WTC11 (cell line): Measurements from ENCODE around the gene FGF3. TPM values are rescaled to one million over a fixed set of nuclear protein-coding genes. Genes with fewer than 3 reads are reported as not detected.

ENCODE experiments used
- ATAC-seq: fragments of 200-7000 bp; cut with Tn5 transposase; 2 replicates; pipeline ENCODE4 v1.10.0; 2021; ENCODE audit warnings: mild to moderate bottlenecking, moderate library complexity
- CTCF ChIA-PET: fragments of 300-600 bp; sonication (Branson Sonifier 250); formaldehyde crosslinking; loops from one replicate; lab custom pipeline; 2021; ENCODE audit warnings: antibody characterized with exemption; lab: Charles Lee
- POLR2A ChIA-PET: fragments of 350-600 bp; sonication (Branson Sonifier 250); formaldehyde crosslinking; loops from one replicate; lab custom pipeline; 2021; ENCODE audit warnings: antibody characterized with exemption; lab: Charles Lee
- DNase-seq: peaks from one replicate; pipeline ENCODE4 v3.0.0; 2021; ENCODE audit warnings: low spot score
- H3K27ac Mint-ChIP-seq: 2 replicates; pipeline ENCODE4 v1.8.0; 2021; ENCODE audit warnings: mixed read lengths
- H3K27me3 Mint-ChIP-seq: 2 replicates; pipeline ENCODE4 v1.8.0; 2021; ENCODE audit warnings: low read depth, mild to moderate bottlenecking, moderate library complexity, mixed read lengths
- H3K36me3 Mint-ChIP-seq: 2 replicates; pipeline ENCODE4 v1.8.0; 2021; ENCODE audit warnings: mixed read lengths
- H3K4me1 Mint-ChIP-seq: 2 replicates; pipeline ENCODE4 v1.8.0; 2022; ENCODE audit warnings: mixed read lengths
- H3K4me3 Mint-ChIP-seq: 2 replicates; pipeline ENCODE4 v1.8.0; 2021; ENCODE audit warnings: mild to moderate bottlenecking, moderate library complexity, mixed read lengths
- H3K9me3 Mint-ChIP-seq: 2 replicates; pipeline ENCODE4 v1.8.0; 2021; ENCODE audit warnings: mixed read lengths
- AFF4 ChIP-seq: sonication (generic); formaldehyde crosslinking; IDR thresholded peaks from 2 replicates; pipeline ENCODE4 v1.8.1; 2023; ENCODE audit warnings: mild to moderate bottlenecking, missing genetic modification reagents, borderline replicate concordance
- AR ChIP-seq: fragments of 250-450 bp; sonication (Bioruptor Pico); IDR thresholded peaks from 2 replicates; pipeline ENCODE4 v1.9.0; 2021; ENCODE audit warnings: mild to moderate bottlenecking
- GABPB1 ChIP-seq: sonication (generic); formaldehyde crosslinking; IDR thresholded peaks from 2 replicates; pipeline ENCODE4 v1.8.1; 2023; ENCODE audit warnings: mild to moderate bottlenecking, missing genetic modification reagents
- IRF1 ChIP-seq: sonication (generic); formaldehyde crosslinking; IDR thresholded peaks from 2 replicates; pipeline ENCODE4 v1.8.0; 2023; ENCODE audit warnings: missing genetic modification reagents
- IRF2 ChIP-seq: sonication (generic); formaldehyde crosslinking; IDR thresholded peaks from 2 replicates; pipeline ENCODE4 v1.8.0; 2022; ENCODE audit warnings: low read depth, missing genetic modification reagents, borderline replicate concordance
- MAX ChIP-seq: sonication (generic); formaldehyde crosslinking; IDR thresholded peaks from 2 replicates; pipeline ENCODE4 v1.8.0; 2022; ENCODE audit warnings: mild to moderate bottlenecking, missing genetic modification reagents
- MLX ChIP-seq: sonication (generic); formaldehyde crosslinking; IDR thresholded peaks from 2 replicates; pipeline ENCODE4 v1.8.1; 2023; ENCODE audit warnings: mild to moderate bottlenecking, missing genetic modification reagents, moderate library complexity
- NFE2L1 ChIP-seq: sonication (generic); formaldehyde crosslinking; IDR thresholded peaks from 2 replicates; pipeline ENCODE4 v1.8.1; 2023; ENCODE audit warnings: missing genetic modification reagents
- NR2C2 ChIP-seq: sonication (generic); formaldehyde crosslinking; IDR thresholded peaks from 2 replicates; pipeline ENCODE4 v1.8.0; 2022; ENCODE audit warnings: mild to moderate bottlenecking, missing genetic modification reagents
- RORB ChIP-seq: fragments of 250-450 bp; sonication (Bioruptor Pico); IDR thresholded peaks from 2 replicates; pipeline ENCODE4 v1.9.0; 2021; ENCODE audit warnings: mild to moderate bottlenecking
- SMAD3 ChIP-seq: sonication (generic); formaldehyde crosslinking; IDR thresholded peaks from 2 replicates; pipeline ENCODE4 v1.8.0; 2022; ENCODE audit warnings: missing genetic modification reagents, mild to moderate bottlenecking, borderline replicate concordance
- SMAD4 ChIP-seq: sonication (generic); formaldehyde crosslinking; IDR thresholded peaks from 2 replicates; pipeline ENCODE4 v1.8.0; 2022; ENCODE audit warnings: mild to moderate bottlenecking, missing genetic modification reagents
- SOX15 ChIP-seq: fragments of 250-450 bp; sonication (Bioruptor Pico); IDR thresholded peaks from 2 replicates; pipeline ENCODE4 v1.9.0; 2021; ENCODE audit warnings: mild to moderate bottlenecking
- SP1 ChIP-seq: sonication (generic); formaldehyde crosslinking; conservative IDR thresholded peaks from 2 replicates; pipeline ENCODE4 v1.8.1; 2022; ENCODE audit warnings: missing genetic modification reagents
- TCF7 ChIP-seq: sonication (generic); formaldehyde crosslinking; IDR thresholded peaks from 2 replicates; pipeline ENCODE4 v1.8.0; 2022; ENCODE audit warnings: mild to moderate bottlenecking, low read depth, missing genetic modification reagents, moderate library complexity
- TEAD1 ChIP-seq: sonication (generic); formaldehyde crosslinking; IDR thresholded peaks from 2 replicates; pipeline ENCODE4 v1.8.0; 2022; ENCODE audit warnings: mild to moderate bottlenecking, missing genetic modification reagents
- TP53 ChIP-seq: sonication (generic); formaldehyde crosslinking; IDR thresholded peaks from 2 replicates; pipeline ENCODE4 v1.8.1; 2023; ENCODE audit warnings: mild to moderate bottlenecking, missing genetic modification reagents
- USF2 ChIP-seq: sonication (generic); formaldehyde crosslinking; IDR thresholded peaks from 2 replicates; pipeline ENCODE4 v1.8.1; 2023; ENCODE audit warnings: mild to moderate bottlenecking, missing genetic modification reagents, moderate library complexity
- ZNF263 ChIP-seq: sonication (generic); formaldehyde crosslinking; IDR thresholded peaks from 2 replicates; pipeline ENCODE4 v1.8.1; 2022; ENCODE audit warnings: low read depth, mild to moderate bottlenecking, moderate library complexity, missing genetic modification reagents
- ZNF396 ChIP-seq: fragments of 250-450 bp; sonication (Bioruptor Pico); IDR thresholded peaks from 2 replicates; pipeline ENCODE4 v1.8.0; 2021; ENCODE audit warnings: mild to moderate bottlenecking, moderate library complexity, borderline replicate concordance
- ZNF423 ChIP-seq: fragments of 250-450 bp; sonication (Bioruptor Pico); IDR thresholded peaks from 2 replicates; pipeline ENCODE4 v2.1.2; 2022; ENCODE audit warnings: mild to moderate bottlenecking, moderate library complexity
- ZNF671 ChIP-seq: fragments of 250-450 bp; sonication (Bioruptor Pico); IDR thresholded peaks from 2 replicates; pipeline ENCODE4 v1.8.0; 2021; ENCODE audit warnings: mild to moderate bottlenecking
- total RNA-seq: library from RNA; stranded (reverse); gene quantifications from 3 replicates; pipeline ENCODE4 v1.2.3, GENCODE V29; 2021

The FGF3 gene
- total RNA-seq, 1 experiment from 2014 or later: not detected

- Mint-ChIP-seq H3K27ac (no peak overlapping the region), H3K9me3 (no peaks in the 10 kb centered on the region), H3K4me3 (no peak overlapping the region), H3K27me3 (no peaks in the 10 kb centered on the region), H3K36me3 (no peaks in the 10 kb centered on the region), H3K4me1 (peaks cover 8% of the 10 kb centered on the region)
- peak; percentile 61 for ATAC-seq
- CTCF ChIA-PET: interaction anchor here (1.0 to 2.1 kb wide), 9 partner anchors 9 to 128 kb away, joined by 3 to 8 read pairs (median 4); partner anchors contain the start of gene FGF4
- no peak for DNase-seq
- POLR2A ChIA-PET: no interaction called here
- no peak for TF ChIP-seq NFE2L1
- TF ChIP-seq ZNF423 (CRISPR knock-in tag): no peak
- no peak for TF ChIP-seq TP53
- no peak for TF ChIP-seq GABPB1 (CRISPR knock-in tag)
- no peak for TF ChIP-seq IRF1 (CRISPR knock-in tag)
- no peak for TF ChIP-seq MAX
- no peak for TF ChIP-seq TEAD1 (CRISPR knock-in tag)
Measured at GRCh38 chr11:69787457-69787856, 31.8 kb downstream of the FGF3 start.

GRCh38 chr11:69781241-69781640 lies 38.0 kb downstream of the FGF3 start:
- POLR2A ChIA-PET: interaction anchor here (0.8 kb wide), 1 partner anchor 10 kb away, joined by 3 read pairs; no protein-coding TSS in a partner anchor
- Mint-ChIP-seq H3K4me1 (peaks cover 8% of the 10 kb centered on the region), H3K4me3 (no peak overlapping the region), H3K27ac (no peak overlapping the region), H3K27me3 (peaks cover 16% of the 10 kb centered on the region), H3K36me3 (no peaks in the 10 kb centered on the region), H3K9me3 (no peaks in the 10 kb centered on the region)
- CTCF ChIA-PET: no interaction called here
- DNase-seq: no peak
- ATAC-seq: no peak
- TF ChIP-seq RORB (CRISPR knock-in tag) (no peak), AR (CRISPR knock-in tag) (no peak), USF2 (CRISPR knock-in tag) (no peak)

- H3K27me3 Mint-ChIP-seq: peaks cover 33% of the 10 kb centered on the region
- DNase-seq (no peak), ATAC-seq (no peak)
- CTCF ChIA-PET: interaction anchor here (1.2 kb wide), 1 partner anchor 9 kb away, joined by 3 read pairs; no protein-coding TSS in a partner anchor
- no peaks in the 10 kb centered on the region for H3K9me3 Mint-ChIP-seq
- no peak overlapping the region for H3K27ac Mint-ChIP-seq
- no peak for TF ChIP-seq SOX15 (CRISPR knock-in tag)
- no peak for TF ChIP-seq SP1 (CRISPR knock-in tag)
- TF ChIP-seq ZNF671 (CRISPR knock-in tag): no peak
- TF ChIP-seq RORB (CRISPR knock-in tag): no peak
- TF ChIP-seq MLX (CRISPR knock-in tag): no peak
- no peak for TF ChIP-seq ZNF396 (CRISPR knock-in tag)
- no peak for TF ChIP-seq SMAD4 (CRISPR knock-in tag)
- TF ChIP-seq ZNF263 (CRISPR knock-in tag): no peak
- no peak for TF ChIP-seq TCF7
- no peak for TF ChIP-seq NR2C2
- TF ChIP-seq SMAD3 (CRISPR knock-in tag): no peak
- no peak for TF ChIP-seq AFF4 (CRISPR knock-in tag)
- TF ChIP-seq IRF2 (CRISPR knock-in tag): no peak
- TF ChIP-seq, all 79 proteins: peak for 0
- POLR2A ChIA-PET: interaction anchor here (0.6 kb wide), 1 partner anchor 30 kb away, joined by 7 read pairs; no protein-coding TSS in a partner anchor
- no peaks in the 10 kb centered on the region for H3K36me3 Mint-ChIP-seq
- no peak overlapping the region for H3K4me3 Mint-ChIP-seq
- H3K4me1 Mint-ChIP-seq: peaks cover 15% of the 10 kb centered on the region
Measured at GRCh38 chr11:69778373-69778772, 40.8 kb downstream of the FGF3 start.
